HG02981 (cell line): ENCODE measurements around the gene EIF3A.
"Not testable (repeated sequence)": the region's sequence is repeated elsewhere in the genome, so short reads cannot be mapped to it uniquely, and the experiment has no call there.

Source experiments
- ATAC-seq: cut with Tn5 transposase; IDR thresholded peaks from one replicate; pipeline ENCODE4 v1.9.1; 2021; ENCODE audit warnings: mild to moderate bottlenecking, moderate library complexity; ENCODE audit not compliant: unreplicated experiment

Gene EIF3A

GRCh38 chr10:119080521-119081259 lies at the start of gene EIF3A:
TSS of gene EIF3A (minus strand) at chr10:119080817. CDS start at chr10:119080676, 141 bp downstream.
- peak; percentile 85 for ATAC-seq

- no peak for ATAC-seq
Measured at GRCh38 chr10:119129721-119130120, 49.1 kb upstream of the EIF3A start.

GRCh38 chr10:119125942-119126341 lies 45.3 kb upstream of the EIF3A start:
- ATAC-seq, result no peak

- ATAC-seq, result no peak
Measured at GRCh38 chr10:119120875-119121274, 40.3 kb upstream of the EIF3A start.

GRCh38 chr10:119120413-119120867 lies 39.8 kb upstream of the EIF3A start:
- peak; percentile 88 for ATAC-seq

- ATAC-seq, result no peak
Measured at GRCh38 chr10:119119400-119119799, 38.8 kb upstream of the EIF3A start.

GRCh38 chr10:119118231-119118630 lies 37.6 kb upstream of the EIF3A start:
- ATAC-seq, result no peak

GRCh38 chr10:119116326-119116951 lies 35.8 kb upstream of the EIF3A start:
- ATAC-seq, result no peak

- no peak for ATAC-seq
Measured at GRCh38 chr10:119115926-119116325, 35.3 kb upstream of the EIF3A start.

- ATAC-seq, result no peak
Measured at GRCh38 chr10:119113751-119114732, 33.4 kb upstream of the EIF3A start.

GRCh38 chr10:119112056-119112455 lies 31.4 kb upstream of the EIF3A start:
- ATAC-seq, result no peak

GRCh38 chr10:119107771-119108170 lies 27.2 kb upstream of the EIF3A start:
- not testable (repeated sequence) for ATAC-seq

GRCh38 chr10:119107106-119107505 lies 26.5 kb upstream of the EIF3A start:
- ATAC-seq, result not testable (repeated sequence)

GRCh38 chr10:119105899-119106298 lies 25.3 kb upstream of the EIF3A start:
- not testable (repeated sequence) for ATAC-seq

- ATAC-seq, result no peak
Measured at GRCh38 chr10:119105155-119105554, 24.5 kb upstream of the EIF3A start.

- ATAC-seq, result no peak
Measured at GRCh38 chr10:119104654-119105015, 24.0 kb upstream of the EIF3A start.

- ATAC-seq, result peak; percentile 81
Measured at GRCh38 chr10:119103903-119104653, 23.5 kb upstream of the EIF3A start, which contains the start of gene DENND10. TSS of gene DENND10 (plus strand) at chr10:119104113. CDS start at chr10:119104143, 30 bp downstream.

- ATAC-seq, result no peak
Measured at GRCh38 chr10:119103241-119103902, 22.8 kb upstream of the EIF3A start.

GRCh38 chr10:119101366-119102098 lies 20.9 kb upstream of the EIF3A start:
- no peak for ATAC-seq
